Osteoblast (primary cell): ENCODE data around the gene BBS1. TPM values are rescaled to one million over a fixed set of nuclear protein-coding genes. Genes with fewer than 3 reads are reported as not detected.
A peak's percentile ranks its signal among the peaks of the same experiment; 100 is the strongest.

Source experiments
- DNase-seq: peaks from one replicate; pipeline ENCODE4 v3.0.0; 2011; ENCODE audit warnings: low spot score, mixed read lengths; ENCODE audit not compliant: insufficient read length; ENCODE audit errors: missing footprints
- H2AFZ ChIP-seq: 2 replicates; pipeline ENCODE4 v1.6.0; 2011; ENCODE audit warnings: mild to moderate bottlenecking, low read length
- H3K27ac ChIP-seq: 2 replicates; pipeline ENCODE4 v1.5.1; 2011; ENCODE audit warnings: mild to moderate bottlenecking, low read depth, low read length, moderate library complexity
- H3K27me3 ChIP-seq: 2 replicates; pipeline ENCODE4 v1.6.0; 2012; ENCODE audit warnings: mild to moderate bottlenecking, control low read depth, inconsistent platforms, low read length, moderate library complexity; ENCODE audit not compliant: insufficient read depth
- H3K36me3 ChIP-seq: 2 replicates; pipeline ENCODE4 v1.5.1; 2011; ENCODE audit warnings: mild to moderate bottlenecking, low read length, control low read depth, moderate library complexity; ENCODE audit not compliant: insufficient read depth
- H3K4me1 ChIP-seq: 2 replicates; pipeline ENCODE4 v1.5.1; 2011; ENCODE audit warnings: mild to moderate bottlenecking, low read length, control low read depth, moderate library complexity; ENCODE audit not compliant: insufficient read depth
- H3K4me2 ChIP-seq: 2 replicates; pipeline ENCODE4 v1.6.0; 2011; ENCODE audit warnings: mild to moderate bottlenecking, low read length; ENCODE audit not compliant: insufficient read depth
- H3K4me3 ChIP-seq: fragments of 200-600 bp; sonication (generic); 3 replicates; pipeline ENCODE4 v1.5.1; 2012; ENCODE audit warnings: mild to moderate bottlenecking, low read length, inconsistent platforms; ENCODE audit not compliant: insufficient read depth
- H3K79me2 ChIP-seq: 2 replicates; pipeline ENCODE4 v1.6.0; 2012; ENCODE audit warnings: mild to moderate bottlenecking, low read length, control low read depth, inconsistent platforms; ENCODE audit not compliant: insufficient read depth
- H3K9me3 ChIP-seq: 2 replicates; pipeline ENCODE4 v1.5.1; 2011; ENCODE audit warnings: low read depth, low read length, control low read depth
- H4K20me1 ChIP-seq: 2 replicates; pipeline ENCODE4 v1.6.0; 2012; ENCODE audit warnings: mild to moderate bottlenecking, low read length, control low read depth; ENCODE audit not compliant: insufficient read depth
- total RNA-seq: library from RNA; depleted of rRNA; stranded (reverse); fragments of >200 nt; gene quantifications from 2 replicates; pipeline ENCODE4 v1.2.3, GENCODE V29; 2012
- TF ChIP-seq, protein P1 (sequence below): IDR thresholded peaks from 2 replicates; pipeline ENCODE4 v1.5.1; 2011; ENCODE audit warnings: mild to moderate bottlenecking, low read depth, low read length, moderate library complexity; ENCODE audit errors: extremely low read depth

The BBS1 gene
- total RNA-seq, 1 donor = 43.8 TPM

- Histone ChIP-seq H3K4me1 (peaks cover 14% of the 10 kb centered on the region), H3K27ac (no peak overlapping the region), H3K9me3 (no peaks in the 10 kb centered on the region), H3K4me3 (no peak overlapping the region), H4K20me1 (peaks cover 3% of the 10 kb centered on the region), H3K27me3 (peaks cover 25% of the 10 kb centered on the region), H3K36me3 (peaks cover 5% of the 10 kb centered on the region), H3K4me2 (no peak overlapping the region), H3K79me2 (peaks cover 4% of the 10 kb centered on the region), H2AFZ (no peak overlapping the region)
- TF ChIP-seq, protein P1, sequence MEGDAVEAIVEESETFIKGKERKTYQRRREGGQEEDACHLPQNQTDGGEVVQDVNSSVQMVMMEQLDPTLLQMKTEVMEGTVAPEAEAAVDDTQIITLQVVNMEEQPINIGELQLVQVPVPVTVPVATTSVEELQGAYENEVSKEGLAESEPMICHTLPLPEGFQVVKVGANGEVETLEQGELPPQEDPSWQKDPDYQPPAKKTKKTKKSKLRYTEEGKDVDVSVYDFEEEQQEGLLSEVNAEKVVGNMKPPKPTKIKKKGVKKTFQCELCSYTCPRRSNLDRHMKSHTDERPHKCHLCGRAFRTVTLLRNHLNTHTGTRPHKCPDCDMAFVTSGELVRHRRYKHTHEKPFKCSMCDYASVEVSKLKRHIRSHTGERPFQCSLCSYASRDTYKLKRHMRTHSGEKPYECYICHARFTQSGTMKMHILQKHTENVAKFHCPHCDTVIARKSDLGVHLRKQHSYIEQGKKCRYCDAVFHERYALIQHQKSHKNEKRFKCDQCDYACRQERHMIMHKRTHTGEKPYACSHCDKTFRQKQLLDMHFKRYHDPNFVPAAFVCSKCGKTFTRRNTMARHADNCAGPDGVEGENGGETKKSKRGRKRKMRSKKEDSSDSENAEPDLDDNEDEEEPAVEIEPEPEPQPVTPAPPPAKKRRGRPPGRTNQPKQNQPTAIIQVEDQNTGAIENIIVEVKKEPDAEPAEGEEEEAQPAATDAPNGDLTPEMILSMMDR = no peak
- DNase-seq = peak; percentile 65
Measured at GRCh38 chr11:66548041-66548440, 37.6 kb downstream of the BBS1 start.

DNA sequence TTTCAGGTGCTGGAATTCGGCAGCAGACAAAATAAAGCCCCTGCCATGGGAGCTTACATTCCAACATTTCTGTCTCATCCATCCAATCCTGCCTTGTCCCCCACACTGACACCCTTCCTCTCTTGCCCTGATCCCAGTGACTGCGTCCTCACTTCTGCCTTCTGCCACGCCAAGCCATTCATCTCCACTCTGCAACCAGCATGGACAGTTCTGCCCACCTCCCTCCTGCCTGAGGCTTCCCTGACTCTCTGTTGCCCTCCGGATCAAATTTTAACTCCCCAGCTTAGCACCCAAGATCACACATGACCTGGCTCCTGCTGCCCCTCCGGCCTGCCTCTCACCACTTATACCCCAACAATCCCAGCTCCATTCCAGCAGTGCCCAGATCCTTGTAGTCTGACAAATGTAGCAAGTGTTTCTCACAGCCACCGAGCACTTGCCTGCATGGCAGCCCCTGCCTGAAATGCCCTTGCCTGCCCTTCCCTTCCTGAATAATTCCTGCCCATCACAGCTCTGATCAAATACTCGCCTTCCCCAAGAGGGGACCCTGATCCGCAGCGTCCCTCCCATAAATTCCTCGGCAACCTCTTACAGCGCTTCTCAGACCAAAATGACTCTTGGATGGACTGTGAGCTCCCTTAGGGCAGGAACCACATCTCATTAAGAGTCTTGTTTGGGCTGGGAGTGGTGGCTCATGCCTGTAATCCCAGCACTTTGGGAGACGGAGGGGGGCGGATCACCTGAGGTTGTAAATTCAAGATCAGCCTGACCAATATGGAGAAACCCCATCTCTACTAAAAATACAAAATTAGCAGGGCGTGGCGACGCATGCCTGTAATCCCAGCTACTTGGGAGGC lies 38.6 kb downstream of the BBS1 start:
- peaks cover 25% of the 10 kb centered on the region for H3K27me3 ChIP-seq
- DNase-seq = peak; percentile 52
- TF ChIP-seq, protein P1 = no peak
- H3K36me3 ChIP-seq = no peaks in the 10 kb centered on the region
- no peaks in the 10 kb centered on the region for H4K20me1 ChIP-seq
- no peak overlapping the region for H3K4me3 ChIP-seq
- H3K27ac ChIP-seq = no peak overlapping the region
- no peak overlapping the region for H2AFZ ChIP-seq
- H3K9me3 ChIP-seq = no peaks in the 10 kb centered on the region
- H3K4me1 ChIP-seq = peaks cover 11% of the 10 kb centered on the region
- H3K4me2 ChIP-seq = no peak overlapping the region
- peaks cover 4% of the 10 kb centered on the region for H3K79me2 ChIP-seq

GRCh38 chr11:66549696-66550095 lies 39.3 kb downstream of the BBS1 start:
- no peak overlapping the region for H3K4me2 ChIP-seq
- DNase-seq = no peak
- H3K27me3 ChIP-seq = peaks cover 25% of the 10 kb centered on the region
- no peak overlapping the region for H3K4me3 ChIP-seq
- H3K27ac ChIP-seq = no peak overlapping the region
- H3K36me3 ChIP-seq = no peaks in the 10 kb centered on the region
- H2AFZ ChIP-seq = no peak overlapping the region
- H3K79me2 ChIP-seq = no peaks in the 10 kb centered on the region
- no peaks in the 10 kb centered on the region for H4K20me1 ChIP-seq
- TF ChIP-seq, protein P1 = no peak
- no peaks in the 10 kb centered on the region for H3K9me3 ChIP-seq
- peaks cover 7% of the 10 kb centered on the region for H3K4me1 ChIP-seq

- Histone ChIP-seq H3K9me3 (no peaks in the 10 kb centered on the region), H3K4me2 (no peak overlapping the region), H3K27me3 (peaks cover 30% of the 10 kb centered on the region), H2AFZ (no peak overlapping the region), H3K36me3 (no peaks in the 10 kb centered on the region), H4K20me1 (no peaks in the 10 kb centered on the region), H3K4me3 (no peak overlapping the region), H3K4me1 (peaks cover 3% of the 10 kb centered on the region), H3K27ac (no peak overlapping the region), H3K79me2 (no peaks in the 10 kb centered on the region)
- peak; percentile 29 for DNase-seq
- TF ChIP-seq, protein P1 = no peak
Measured at GRCh38 chr11:66550887-66551286, 40.5 kb downstream of the BBS1 start.
